Cerebellar cortex (tissue), 1 donor: ENCODE results near the gene MSANTD1.
"Not testable (repeated sequence)": the region's sequence is repeated elsewhere in the genome, so short reads cannot be mapped to it uniquely, and the experiment has no call there.

Experiments used
- DNase-seq: peaks from one replicate; pipeline ENCODE4 v3.0.0-alpha.2; 2015; ENCODE audit warnings: low spot score

Gene MSANTD1

DNA sequence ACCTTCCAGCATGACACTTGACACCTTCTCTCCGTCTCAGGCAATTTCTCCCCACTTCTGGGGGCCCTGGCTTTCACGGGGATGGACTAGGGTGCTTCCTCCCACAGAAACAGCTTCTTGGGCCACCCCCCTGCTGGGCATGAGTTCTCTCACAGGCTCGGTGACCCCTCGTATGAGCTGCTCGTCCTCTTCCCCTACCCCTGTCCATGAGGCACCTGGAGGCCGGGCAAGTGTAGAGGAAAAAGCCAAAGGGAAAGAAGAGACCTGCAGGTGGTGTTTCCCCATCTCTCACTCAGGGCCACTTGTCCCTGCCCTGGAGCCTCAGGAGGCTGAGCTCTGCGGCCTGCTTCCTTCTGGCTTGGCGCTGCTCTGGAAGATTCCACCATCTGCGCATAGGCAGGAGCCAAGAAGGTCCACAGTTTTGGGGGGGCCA is 41.9 kb downstream of the MSANTD1 start:
- DNase-seq = peak; percentile 59

DNA sequence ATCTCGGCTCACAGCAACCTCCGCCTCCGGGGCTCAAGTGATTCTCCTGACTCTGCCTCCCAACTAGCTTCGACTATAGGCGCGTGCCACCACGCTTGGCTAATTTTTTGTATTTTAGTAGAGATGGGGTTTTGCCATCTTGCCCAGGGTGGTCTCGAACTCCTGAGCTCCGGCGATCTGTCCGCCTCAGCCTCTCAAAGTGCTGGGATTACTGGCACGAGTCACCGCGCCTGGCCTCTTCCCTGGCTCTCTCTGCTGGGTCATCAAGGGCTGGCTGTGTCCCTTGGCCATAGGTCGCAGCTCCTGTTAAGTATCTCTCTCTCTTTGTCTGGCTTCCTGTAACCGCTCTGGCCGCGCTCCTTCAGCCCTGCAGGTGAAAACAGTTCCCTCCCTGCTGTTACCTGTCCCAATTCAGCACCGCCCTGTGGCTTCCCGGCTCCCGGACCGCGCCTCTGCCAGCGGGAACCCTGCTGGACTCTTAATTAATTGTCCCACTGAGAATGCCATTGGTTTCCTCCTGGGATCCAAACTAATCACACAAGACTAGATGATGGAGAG is 42.5 kb downstream of the MSANTD1 start:
- peak; percentile 84 for DNase-seq

DNA sequence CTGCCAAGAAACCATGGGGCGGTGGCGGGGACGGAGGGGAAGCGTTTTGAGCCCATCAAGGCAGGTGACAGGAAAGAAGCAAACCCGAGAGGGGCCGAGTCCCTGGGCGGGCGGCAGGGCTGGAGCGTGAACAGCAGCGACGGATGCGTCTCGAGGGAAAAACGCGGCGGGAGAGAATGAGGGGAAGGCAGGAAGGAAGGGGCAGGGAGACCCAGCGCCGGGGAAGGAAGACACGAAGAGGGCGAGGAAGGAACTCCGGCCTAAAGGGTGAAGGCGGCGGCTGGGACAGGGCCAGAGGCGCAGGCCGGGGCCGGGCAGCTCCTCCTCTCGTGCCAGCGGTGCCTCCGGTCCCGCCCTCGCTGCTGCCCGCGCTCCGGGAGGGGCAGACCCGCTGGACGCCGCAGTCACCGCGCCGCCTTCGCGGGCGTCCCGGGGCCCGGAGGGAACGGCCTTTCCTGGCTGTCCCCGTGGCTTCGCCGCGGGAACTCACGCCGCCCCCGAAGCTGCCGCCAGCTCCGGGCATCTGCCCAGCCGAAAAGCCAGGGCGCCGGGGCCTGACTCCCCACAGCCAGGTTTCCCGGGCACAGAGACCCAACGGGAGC is 43.1 kb downstream of the MSANTD1 start:
- peak; percentile 40 for DNase-seq

DNA sequence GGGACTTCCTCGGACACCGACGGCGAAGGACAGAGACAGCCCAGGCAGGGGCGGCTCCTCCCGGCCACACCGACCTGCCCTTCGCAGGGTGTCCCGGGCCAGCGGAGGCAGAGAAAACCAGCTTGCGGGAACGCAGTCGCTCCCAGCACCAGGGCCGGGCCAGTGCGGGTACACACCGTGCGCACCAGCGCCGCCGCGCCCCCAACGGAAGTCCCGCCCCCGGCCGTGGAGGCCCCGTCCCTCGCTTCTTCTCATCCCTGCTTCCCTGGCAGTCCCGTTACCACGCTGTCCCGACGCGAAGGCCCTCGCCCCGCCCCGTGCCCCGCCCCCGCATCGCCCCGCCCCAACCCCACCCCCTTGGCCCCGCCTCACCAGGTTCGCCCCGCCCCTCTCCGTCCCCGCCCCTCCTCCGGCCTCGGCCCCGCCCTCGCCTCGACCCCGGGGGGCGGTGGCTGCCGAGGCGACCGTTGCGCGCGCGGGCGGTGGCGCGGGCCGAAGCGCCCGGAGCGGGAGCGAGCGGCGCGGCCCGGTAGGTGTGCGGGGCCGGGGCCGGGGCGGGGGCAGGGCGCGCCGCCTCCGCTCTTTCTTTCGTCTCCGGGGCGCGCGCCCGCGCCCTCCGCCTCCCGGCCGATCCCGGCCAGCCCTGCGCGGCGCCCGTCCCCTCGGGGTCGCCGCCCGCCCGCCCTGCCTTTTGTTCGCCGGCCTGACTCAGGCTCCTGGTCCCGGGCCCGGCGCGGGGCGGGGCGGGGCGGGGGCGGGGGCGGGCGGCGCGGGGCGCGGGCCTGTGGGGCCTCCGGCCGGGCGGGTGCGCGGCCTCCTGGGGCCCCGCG is 43.8 kb downstream of the MSANTD1 start, which contains the start of gene RGS12:
Gene RGS12, plus strand, starts transcription at position 451 of the 830 bp plus-strand sequence. CDS start 23,150 bp downstream, outside the sequence.
- DNase-seq = peak; percentile 93

DNA sequence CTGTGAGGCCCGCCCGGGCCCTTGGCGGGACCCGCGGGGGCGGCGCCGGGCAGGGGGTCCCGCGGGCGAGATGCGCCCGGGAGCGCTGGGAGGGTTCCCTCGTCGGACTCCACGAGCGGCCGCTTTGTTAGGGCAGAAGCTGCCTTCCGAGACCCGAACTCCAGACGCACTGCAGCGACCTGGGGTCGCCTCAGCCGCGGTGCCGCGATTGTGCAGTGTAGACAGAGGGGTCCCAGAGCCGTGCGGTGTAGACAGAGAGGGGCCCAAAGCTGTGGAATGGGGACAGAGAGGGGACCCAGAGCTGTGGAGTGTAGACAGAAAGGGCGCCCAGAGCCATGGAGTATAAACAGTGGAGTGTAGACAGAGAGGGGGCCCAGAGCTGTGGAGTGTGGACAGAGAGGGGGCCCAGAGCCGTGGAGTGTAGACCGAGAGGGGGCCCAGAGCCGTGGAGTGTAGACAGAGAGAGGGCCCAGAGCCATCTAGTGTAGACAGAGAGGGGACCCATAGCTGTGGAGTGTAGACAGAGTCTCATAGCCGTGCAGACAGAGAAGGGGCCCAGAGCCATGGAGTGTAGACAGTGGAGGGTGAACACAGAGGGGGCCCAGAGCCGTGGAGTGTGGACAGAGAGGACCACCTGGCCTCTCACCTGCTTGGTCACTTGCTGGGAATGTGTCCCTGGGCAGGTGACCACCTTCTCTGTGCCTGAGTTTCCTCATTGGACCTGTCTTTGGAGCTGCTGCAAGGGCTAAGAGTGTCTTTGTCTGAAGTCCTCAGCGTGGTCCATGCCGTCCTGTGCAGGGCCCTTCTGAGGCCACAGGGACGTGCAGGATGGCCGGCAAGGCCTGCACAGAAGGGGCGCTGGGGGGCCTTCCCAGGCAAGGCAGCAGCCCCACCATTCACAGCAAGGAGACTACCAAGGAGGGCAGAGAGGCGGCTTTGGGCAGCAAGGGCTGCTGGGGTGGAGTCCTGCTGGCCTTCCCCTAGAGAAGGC is 44.7 kb downstream of the MSANTD1 start:
- DNase-seq = no peak

DNA sequence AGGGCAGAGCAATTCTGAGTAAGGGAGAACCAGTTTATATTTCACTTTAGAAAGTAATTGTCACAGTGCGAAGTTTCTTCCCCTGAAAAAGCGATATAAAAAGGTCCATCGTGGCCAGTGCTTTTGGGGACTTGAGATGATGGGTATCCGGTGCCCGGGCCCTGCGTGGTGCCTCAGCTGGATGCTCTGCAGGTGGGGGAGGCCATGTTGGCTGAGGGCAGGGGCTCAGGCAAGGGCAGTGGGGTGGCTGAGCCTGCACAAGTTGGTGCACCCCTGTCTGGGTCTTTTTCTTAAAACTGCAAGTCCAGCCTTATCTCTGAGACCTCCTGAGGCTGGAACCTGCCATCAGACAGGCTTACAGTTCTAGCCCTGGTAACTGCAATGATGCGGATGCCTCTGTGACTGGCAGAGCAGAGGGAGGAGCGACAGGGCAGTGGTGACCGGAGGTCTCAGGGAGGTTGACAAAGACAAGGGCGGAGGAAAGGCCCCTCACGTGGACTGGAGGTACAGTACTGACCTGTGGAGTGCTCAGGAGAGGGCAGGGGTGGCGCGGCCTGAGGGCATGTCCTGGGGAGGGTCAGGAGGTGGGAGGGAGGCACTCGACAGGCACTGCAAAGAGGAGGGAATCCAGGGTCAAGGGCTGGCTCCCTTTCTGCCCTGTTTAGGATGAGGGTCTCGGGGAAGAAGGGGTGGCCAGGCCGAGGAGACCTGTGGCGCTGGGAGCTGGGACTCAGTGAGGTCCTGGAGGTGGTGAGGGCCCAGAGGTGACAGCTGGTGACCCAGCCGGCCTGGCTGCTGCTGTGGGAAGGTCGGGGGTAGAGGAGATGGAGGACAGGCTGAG is 45.7 kb downstream of the MSANTD1 start:
- DNase-seq = no peak

DNA sequence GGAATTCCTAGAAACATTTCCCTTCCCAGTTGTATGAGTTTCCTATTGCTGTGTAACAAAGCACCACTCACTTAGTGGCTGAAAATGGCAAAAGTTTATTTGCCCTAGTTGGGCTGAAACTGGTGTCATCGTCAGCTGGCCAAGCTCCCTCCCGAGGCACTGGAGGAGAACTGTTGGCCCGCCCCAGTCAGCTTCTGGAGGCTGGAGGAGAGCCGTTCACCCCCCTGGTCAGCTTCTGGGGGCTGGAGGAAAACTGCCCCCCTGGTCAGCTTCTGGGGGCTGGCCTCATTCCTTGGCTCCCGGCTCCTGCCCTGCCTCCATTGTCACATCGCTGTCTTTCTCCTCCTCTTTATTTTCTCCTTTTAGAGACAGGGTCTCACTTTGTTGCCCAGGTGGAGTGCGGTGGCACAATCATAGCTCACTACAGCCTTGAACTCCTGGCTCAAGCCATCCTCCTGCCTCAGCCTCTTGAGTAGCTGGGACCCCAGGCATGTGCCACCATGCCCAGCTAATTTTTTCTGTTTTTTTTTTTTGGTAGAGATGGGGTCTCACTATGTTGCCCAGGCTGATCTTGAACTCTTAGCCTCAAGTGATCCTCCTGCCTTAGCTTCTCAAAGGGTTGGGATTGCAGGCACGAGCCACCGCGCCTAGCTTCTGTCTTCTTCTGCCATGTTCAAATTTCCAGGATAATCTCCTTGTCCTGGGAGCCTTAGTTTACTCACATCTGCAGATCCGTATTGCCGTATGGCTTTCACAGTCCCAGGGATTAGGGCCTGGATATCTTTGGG is 47.1 kb downstream of the MSANTD1 start:
- no peak for DNase-seq

DNA sequence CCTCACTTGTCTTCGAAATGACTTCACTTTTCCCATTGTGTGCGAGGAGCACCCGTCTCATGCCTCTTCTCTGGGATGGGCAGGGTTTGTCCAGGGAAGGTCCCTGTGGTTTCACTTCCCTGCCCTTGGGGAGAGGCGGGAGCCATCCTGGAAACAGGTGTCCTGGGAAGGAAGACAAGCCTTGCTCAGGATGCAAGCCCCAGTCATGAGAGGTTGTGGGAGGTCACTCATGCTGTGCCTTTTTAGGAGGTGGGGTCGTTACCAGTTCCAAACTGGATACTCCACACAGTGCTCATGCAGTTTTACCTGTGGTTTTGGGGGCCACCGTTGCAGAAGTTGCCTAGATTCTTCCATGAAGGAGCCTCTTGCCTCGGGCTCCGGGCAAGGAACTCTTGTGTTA is 47.7 kb downstream of the MSANTD1 start:
- DNase-seq = no peak

DNA sequence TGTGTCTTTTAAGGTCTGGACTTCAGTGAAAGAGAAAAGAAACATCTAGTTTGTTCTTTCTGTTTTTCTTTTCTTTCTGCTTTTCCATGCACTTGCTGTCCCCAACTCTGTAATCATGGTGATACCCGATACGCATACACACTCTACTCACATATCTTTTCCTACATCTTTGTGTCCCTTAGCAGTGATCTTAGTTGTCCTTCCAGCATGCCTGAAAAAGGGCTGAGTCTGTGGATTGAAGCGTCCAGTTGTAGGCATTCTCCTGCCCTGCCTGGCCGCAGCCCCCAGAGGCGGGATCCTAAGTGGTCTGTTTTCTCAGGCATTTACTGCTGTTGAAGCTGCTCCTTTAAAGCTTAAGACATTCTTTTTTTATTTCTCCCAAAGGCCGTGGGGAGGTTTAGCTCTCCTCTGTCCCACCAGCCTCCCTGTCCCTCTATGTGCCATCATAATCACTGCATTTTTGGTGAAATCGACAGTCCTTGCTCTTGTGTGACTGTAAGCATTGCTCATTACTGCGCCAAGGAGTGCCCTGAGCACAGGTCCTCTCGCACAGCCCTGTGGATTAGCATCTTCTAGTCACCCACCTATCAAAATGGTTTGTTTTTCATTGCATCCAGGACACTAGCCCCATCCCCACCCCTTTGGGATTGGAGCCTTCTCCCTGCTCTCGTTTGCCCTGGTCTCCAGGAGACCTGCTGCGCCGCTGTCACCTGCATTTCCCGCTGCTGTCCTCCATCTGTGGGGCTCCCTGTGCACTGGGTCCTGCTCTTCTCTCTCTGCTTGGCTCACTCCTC is 48.3 kb downstream of the MSANTD1 start:
- no peak for DNase-seq

DNA sequence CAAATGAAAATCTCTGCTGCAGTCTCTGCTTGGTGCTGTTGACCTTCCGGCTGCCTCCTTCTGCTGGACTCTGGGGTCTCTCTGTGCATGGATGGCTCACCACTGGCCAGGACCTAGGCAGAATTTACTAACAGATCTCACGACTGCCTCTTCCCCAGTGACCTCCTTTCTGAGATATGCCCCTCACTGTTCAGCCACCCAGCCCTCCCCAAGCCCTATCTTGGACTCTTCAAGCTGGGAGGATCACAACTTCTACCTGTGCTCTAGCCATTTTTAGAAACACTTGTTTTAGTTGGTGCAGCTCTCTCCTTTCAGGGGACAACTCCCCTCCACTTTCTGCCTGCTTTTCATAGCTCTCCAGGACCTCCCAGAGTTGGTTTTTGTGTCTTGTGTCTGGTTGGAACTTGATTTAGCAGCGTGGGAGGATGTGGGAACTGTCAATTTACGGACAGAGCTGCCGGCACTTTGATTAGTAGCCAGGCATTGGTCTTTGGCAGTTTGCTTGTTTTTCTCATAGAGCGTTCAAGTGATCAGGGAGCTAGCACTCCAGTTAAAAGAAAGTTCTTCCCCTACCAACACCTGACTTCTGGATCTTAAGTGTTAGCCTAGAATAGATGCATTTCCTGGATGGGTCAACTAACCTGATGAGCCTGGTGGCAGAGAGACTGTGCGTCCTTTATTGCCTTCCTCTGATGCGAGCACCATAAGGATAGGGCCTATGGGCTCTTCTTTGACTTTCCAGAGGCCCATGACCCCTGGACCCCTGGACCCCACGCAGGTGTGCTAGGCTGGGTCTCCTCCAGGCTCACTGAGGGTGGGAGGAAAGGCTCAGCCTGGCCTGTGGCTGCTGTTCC is 50.4 kb downstream of the MSANTD1 start:
- DNase-seq = no peak

DNA sequence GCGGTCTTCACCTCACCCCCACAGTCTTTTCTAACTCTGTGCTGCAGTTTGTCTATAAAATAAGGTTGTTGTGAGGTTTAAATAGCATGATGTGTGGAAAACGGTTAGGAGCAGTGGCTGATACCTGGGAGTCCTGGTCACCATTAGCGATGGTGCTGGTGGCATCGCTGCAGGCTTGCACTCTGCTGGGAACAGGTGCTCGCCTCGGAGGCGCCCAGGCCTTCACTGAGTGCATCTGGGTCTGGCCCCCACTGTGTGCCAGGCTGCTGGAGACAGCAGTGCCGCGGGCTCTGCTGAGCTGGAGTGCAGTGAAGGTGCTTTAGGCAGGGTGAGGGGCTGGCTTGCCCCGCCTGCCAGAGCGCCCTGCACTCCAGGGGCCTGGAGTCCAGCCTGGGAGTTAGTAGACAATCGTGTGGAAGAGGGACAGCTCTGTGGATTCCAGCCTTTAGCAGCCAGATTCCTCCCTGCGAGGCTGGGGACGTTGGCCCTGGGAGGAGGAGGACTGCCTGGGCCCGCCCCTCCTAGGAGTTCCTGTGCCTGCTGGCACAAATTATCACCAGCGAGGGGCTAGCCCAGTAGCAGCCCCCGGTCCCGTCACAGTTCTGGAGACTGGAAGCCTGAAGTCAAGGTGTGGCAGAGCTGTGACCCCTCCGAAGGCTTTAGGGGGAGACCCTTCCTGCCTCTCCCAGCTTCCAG is 51.2 kb downstream of the MSANTD1 start:
- no peak for DNase-seq

DNA sequence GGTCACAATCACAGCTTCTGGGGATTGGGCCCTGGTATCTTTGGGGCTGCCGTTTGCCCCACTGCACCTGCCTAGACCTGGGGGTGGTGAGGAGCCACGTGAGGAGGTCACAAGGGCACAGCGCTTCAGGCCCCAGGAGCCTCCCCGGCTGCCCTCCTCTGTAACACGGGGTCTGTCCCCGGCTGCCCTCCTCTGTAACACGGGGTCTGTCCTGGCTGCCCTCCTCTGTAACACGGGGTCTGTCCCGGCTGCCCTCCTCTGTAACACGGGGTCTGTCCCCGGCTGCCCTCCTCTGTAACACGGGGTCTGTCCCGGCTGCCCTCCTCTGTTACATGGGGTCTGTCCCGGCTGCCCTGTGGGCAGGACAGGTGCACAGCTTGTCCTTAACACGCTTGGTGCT is 51.9 kb downstream of the MSANTD1 start:
- not testable (repeated sequence) for DNase-seq

DNA sequence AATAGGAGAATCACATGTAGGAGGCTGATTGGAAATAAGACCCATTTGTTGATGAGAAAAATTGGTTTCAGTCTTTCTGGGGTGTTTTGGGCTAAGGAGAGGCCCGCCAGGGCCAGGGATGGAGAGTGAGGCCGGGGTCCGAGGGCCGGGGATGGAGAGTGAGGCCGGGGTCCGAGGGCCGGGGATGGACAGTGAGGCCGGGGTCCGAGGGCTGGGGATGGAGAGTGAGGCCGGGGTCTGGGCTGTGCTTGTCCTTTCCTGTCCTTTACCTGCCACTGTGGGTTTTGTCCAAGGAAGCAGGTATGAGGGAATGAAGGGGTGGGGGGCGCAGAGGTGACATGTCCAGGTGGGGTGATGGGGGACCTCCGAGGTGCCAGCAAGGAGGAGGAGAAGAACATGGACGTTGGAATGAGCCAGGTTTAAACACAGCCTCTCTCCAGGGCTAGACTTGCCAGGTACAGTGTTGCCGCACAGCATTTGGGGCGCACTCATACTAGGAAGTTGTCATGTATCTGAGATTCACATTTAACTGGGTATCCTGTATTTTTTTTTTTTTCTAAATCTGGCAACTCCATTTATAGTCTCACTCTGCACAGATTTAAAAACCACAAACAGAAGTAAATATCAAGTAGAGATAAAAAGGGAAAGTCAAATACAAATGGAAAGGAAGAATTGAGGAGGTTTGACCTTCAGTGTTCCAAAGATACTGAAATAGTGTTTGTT is 52.7 kb downstream of the MSANTD1 start:
- no peak for DNase-seq

DNA sequence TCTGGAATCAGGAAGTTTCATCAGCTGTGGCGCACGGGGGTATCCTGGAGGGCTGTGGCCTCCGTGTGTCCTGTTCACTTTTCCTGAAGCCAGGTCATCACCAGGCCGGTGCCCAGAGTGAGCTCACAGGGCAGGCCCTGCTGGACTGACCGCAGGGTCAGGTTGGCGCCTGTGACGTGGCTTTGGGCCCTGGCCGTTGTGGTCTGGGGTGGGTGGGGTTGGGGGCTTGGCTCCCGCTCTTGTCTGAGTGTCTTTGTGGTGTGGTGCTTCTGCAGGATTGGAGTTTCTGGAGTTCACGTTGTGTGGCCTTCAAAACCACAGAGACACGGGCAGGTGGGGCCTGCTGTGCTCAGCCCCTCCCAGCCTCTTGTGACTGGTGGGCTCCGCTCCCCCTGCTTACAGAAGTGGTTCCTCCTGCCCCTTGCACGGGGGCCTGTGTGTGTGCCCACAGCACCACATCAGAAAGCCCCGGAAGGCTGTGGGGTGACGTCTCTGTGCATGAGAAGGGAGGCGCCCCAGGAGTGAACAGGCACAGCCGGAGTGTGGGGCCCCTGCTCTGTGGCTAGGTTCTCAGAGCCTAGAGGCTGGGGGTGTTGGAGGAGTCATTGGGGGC is 53.3 kb downstream of the MSANTD1 start:
- no peak for DNase-seq

DNA sequence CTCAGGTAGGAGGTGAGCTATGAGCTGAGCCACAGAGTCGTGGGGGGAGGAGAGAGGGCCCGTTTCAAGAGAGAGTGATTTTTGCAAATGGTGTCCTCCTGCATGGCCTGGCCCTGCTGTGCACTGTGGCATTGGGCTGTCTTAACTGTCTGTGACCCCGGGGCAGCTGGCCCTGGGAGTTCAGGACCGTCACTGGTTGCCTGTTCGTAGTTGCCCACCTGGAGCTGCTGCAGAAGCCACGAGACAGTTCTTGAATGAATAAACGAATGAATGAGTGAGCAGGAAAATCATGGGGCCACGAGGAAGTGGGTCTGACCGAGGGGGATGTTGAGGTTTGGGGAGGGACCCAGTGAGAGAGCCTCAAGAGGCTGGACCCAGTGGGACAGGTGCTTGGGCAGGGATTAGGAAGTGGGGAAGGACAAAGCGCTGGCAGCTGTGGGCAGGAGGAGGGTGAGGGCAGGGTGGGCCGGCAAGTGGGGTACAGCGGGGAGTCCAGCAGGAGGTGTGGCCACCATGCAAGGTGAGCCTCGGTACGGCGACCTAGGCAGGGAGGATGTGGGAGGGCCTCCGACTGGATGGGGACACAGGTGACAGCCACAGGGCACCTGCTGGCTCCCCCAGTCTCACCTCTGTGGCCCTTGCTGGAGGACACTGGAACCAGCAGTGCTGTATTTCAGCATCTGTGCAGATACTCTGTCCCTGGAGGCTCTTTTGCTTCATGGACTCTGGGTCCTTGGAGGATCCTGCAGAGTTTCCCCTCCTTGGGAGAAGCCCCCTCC is 54.0 kb downstream of the MSANTD1 start:
- no peak for DNase-seq

DNA sequence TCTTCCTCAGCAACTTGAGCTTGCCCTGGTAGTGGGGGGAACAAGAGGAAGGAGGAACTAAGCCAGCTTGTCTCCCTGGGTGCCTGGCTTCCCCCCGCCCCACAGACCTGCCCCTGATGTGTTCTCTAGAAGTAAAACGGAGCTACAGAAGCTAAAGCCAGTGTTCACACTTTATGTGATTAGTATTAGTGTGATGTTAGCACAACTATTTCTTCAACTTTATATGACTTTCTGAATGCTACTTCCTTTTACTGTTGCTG is 54.5 kb downstream of the MSANTD1 start:
- no peak for DNase-seq
